ENCODE results near the gene RSAD1. TPM values are rescaled to one million over a fixed set of nuclear protein-coding genes. Genes with fewer than 3 reads are reported as not detected.

RSAD1 gene
- total RNA-seq, 2 experiments from 2014 or later: 44.6 to 44.7 TPM

DNA sequence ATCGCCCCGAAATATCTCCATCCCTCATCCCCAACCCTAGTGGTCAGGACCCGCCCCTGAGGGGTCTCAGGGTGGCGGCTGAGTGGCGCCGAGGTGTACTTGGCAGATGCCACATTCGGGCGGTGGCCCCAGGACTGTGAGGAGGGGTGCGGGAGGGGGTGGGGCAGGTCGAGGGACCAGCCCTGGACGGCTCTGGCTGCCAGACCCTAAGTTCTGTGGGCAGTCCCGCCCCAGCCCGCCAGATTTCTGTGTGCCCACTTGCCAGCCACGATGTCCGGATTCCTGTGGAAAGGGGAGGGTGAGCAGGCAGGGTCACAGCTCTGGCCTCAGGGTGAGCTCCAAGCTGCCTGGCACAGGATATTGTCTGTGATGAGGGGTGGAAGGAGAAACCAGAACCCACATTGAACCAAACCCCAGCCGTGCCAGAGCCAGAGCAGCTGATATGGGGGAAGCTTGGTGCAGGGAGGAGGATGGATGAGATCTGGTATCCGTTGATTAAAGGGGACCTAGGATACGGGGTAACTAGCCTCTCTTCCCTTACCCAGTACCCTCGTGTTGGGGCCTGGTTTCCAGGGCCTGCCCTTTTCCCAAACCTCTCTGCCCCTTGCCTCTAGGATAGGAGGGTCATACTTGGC lies 8.9 kb upstream of the RSAD1 start:
- TF ChIP-seq, protein P1, sequence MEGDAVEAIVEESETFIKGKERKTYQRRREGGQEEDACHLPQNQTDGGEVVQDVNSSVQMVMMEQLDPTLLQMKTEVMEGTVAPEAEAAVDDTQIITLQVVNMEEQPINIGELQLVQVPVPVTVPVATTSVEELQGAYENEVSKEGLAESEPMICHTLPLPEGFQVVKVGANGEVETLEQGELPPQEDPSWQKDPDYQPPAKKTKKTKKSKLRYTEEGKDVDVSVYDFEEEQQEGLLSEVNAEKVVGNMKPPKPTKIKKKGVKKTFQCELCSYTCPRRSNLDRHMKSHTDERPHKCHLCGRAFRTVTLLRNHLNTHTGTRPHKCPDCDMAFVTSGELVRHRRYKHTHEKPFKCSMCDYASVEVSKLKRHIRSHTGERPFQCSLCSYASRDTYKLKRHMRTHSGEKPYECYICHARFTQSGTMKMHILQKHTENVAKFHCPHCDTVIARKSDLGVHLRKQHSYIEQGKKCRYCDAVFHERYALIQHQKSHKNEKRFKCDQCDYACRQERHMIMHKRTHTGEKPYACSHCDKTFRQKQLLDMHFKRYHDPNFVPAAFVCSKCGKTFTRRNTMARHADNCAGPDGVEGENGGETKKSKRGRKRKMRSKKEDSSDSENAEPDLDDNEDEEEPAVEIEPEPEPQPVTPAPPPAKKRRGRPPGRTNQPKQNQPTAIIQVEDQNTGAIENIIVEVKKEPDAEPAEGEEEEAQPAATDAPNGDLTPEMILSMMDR (IDR thresholded peaks at IDR 0.05): no peak
- H3K27ac ChIP-seq (ENCODE audit: low read depth in 1 of 2, low read length in 2 of 2): no peak overlapping the region
- peaks cover 27% of the 10 kb centered on the region for H3K4me1 ChIP-seq (ENCODE audit: insufficient read depth, low read length)
- H3K4me3 ChIP-seq (ENCODE audit: low read length): no peak overlapping the region
- ChIA-PET CTCF (no interaction called here), POLR2A (no interaction called here)
- intact Hi-C loops (cut with DNase I, micrococcal nuclease): no loop called here
- DNase-seq (no peak), ATAC-seq (ENCODE audit: poor library complexity) (no peak)
- no peaks in the 10 kb centered on the region for H3K36me3 Mint-ChIP-seq (ENCODE audit: low read depth)
- H3K27me3 Mint-ChIP-seq: peaks cover 35% of the 10 kb centered on the region
- no peaks in the 10 kb centered on the region for H3K36me3 ChIP-seq (ENCODE audit: insufficient read depth, low read length)
- H3K4me1 Mint-ChIP-seq (ENCODE audit: low read depth): peaks cover 9% of the 10 kb centered on the region
- H3K27ac Mint-ChIP-seq: no peak overlapping the region
- peaks cover 0 to 18% of the 10 kb centered on the region in 2 experiments for H3K9me3 ChIP-seq (ENCODE audit: control insufficient read depth in 1 of 2, insufficient read depth in 1 of 2, low read length in 2 of 2)
- no peaks in the 10 kb centered on the region for H3K9me3 Mint-ChIP-seq
- no peak overlapping the region for H3K4me3 Mint-ChIP-seq
- peaks cover 22 to 26% of the 10 kb centered on the region in 2 experiments for H3K27me3 ChIP-seq (ENCODE audit: control insufficient read depth in 1 of 2, insufficient read depth in 2 of 2, low read length in 2 of 2)

DNA sequence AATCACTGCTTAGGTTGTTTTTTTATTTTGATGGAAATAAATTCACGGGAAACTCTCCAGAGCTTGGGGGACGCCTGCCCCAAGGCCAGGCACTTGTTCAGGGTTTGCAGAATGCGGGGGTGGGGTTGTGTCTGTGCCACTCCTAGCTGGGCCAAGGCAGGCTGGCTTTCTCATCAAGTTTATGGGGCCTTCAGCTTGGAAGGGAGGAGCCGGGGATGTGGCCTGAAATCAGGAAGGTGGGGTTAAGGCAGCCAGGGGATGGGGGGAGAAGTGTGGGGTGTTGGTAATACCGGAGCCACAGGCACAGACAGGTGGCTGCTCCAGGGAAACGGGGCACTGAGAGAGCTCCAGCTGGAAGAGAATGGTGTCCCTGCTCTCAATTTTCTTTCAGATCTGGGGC lies 8.2 kb upstream of the RSAD1 start:
- intact Hi-C loops (cut with DNase I, micrococcal nuclease): no loop called here
- no peak overlapping the region for H3K4me3 ChIP-seq (ENCODE audit: low read length)
- H3K27ac ChIP-seq (ENCODE audit: low read depth in 1 of 2, low read length in 2 of 2): no peak overlapping the region
- no peaks in the 10 kb centered on the region for H3K9me3 Mint-ChIP-seq
- peaks cover 27% of the 10 kb centered on the region for H3K4me1 ChIP-seq (ENCODE audit: insufficient read depth, low read length)
- H3K4me3 Mint-ChIP-seq: no peak overlapping the region
- peaks cover 9% of the 10 kb centered on the region for H3K4me1 Mint-ChIP-seq (ENCODE audit: low read depth)
- no peak overlapping the region for H3K27ac Mint-ChIP-seq
- H3K36me3 ChIP-seq (ENCODE audit: insufficient read depth, low read length): no peaks in the 10 kb centered on the region
- H3K27me3 Mint-ChIP-seq: peaks cover 32% of the 10 kb centered on the region
- no peaks in the 10 kb centered on the region for H3K36me3 Mint-ChIP-seq (ENCODE audit: low read depth)
- no peak for ATAC-seq (ENCODE audit: poor library complexity)
- ChIA-PET CTCF (no interaction called here), POLR2A (no interaction called here)
- peaks cover 0 to 18% of the 10 kb centered on the region in 2 experiments for H3K9me3 ChIP-seq (ENCODE audit: control insufficient read depth in 1 of 2, insufficient read depth in 1 of 2, low read length in 2 of 2)
- TF ChIP-seq, protein P1 (IDR thresholded peaks at IDR 0.05): no peak
- peaks cover 22 to 26% of the 10 kb centered on the region in 2 experiments for H3K27me3 ChIP-seq (ENCODE audit: control insufficient read depth in 1 of 2, insufficient read depth in 2 of 2, low read length in 2 of 2)
- no peak for DNase-seq

DNA sequence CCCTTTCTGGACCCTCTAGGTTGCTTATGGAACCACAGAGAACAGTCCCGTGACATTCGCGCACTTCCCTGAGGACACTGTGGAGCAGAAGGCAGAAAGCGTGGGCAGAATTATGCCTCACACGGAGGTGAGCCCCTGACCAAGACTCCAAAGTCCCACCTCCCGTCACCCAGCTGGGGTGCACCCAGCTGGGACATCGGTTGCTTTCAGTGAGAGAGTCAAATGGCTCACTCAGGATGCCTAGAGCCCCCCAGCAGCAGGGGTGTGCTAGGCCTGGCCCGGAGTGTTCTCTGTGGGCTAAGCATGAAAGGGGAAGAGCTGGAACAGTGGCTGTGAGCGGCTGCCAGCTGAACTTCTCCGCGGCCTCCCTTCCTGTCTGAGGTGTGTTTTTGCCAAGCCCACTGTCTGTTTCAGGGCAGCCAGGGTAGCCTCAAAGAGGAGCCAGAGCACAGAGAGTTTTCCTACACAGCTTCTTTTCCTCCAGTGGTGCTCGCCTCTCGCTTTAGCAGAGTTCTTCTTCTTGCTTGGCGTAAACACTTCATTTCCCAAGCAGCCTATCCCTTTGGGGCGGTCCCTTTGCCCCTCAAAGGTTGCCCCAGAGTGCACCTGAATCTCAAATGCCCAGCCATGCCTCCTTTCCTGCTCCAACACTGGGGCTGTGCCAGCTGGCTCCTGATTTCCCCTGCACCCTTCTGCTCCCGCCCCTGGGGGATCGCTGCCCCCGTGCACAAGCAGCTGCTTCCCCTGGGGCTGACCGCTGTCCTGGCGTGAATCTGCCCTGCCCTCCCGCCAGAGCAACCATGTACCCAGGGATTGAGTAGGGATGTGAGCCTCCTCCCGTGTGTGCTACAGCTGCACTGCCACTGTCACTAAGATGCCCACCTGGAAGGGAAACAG lies 7.4 kb upstream of the RSAD1 start:
- H3K4me1 Mint-ChIP-seq (ENCODE audit: low read depth): peaks cover 9% of the 10 kb centered on the region
- ChIA-PET CTCF (interaction anchor here (1.1 kb wide), 1 partner anchor 74 kb away, joined by 3 read pairs; no protein-coding TSS in a partner anchor), POLR2A (no interaction called here)
- intact Hi-C loops (cut with DNase I, micrococcal nuclease): no loop called here
- Histone ChIP-seq H3K4me1 (ENCODE audit: insufficient read depth, low read length) (peaks cover 26% of the 10 kb centered on the region), H3K4me3 (ENCODE audit: low read length) (no peak overlapping the region), H3K9me3 (ENCODE audit: control insufficient read depth in 1 of 2, insufficient read depth in 1 of 2, low read length in 2 of 2) (peaks cover 0 to 18% of the 10 kb centered on the region in 2 experiments), H3K27me3 (ENCODE audit: control insufficient read depth in 1 of 2, insufficient read depth in 2 of 2, low read length in 2 of 2) (peaks cover 22 to 26% of the 10 kb centered on the region in 2 experiments), H3K36me3 (ENCODE audit: insufficient read depth, low read length) (no peaks in the 10 kb centered on the region), H3K27ac (ENCODE audit: low read depth in 1 of 2, low read length in 2 of 2) (no peak overlapping the region)
- no peak for ATAC-seq (ENCODE audit: poor library complexity)
- no peaks in the 10 kb centered on the region for H3K36me3 Mint-ChIP-seq (ENCODE audit: low read depth)
- peaks cover 27% of the 10 kb centered on the region for H3K27me3 Mint-ChIP-seq
- DNase-seq: no peak
- TF ChIP-seq, protein P1 (IDR thresholded peaks at IDR 0.05): no peak
- no peak overlapping the region for H3K27ac Mint-ChIP-seq
- no peak overlapping the region for H3K4me3 Mint-ChIP-seq
- no peaks in the 10 kb centered on the region for H3K9me3 Mint-ChIP-seq
